ENCODE results near the gene WDR86. TPM values are rescaled to one million over a fixed set of nuclear protein-coding genes. Genes with fewer than 3 reads are reported as not detected.

WDR86 gene
- total and polyA plus RNA-seq, 2 of the 4 experiments (the other 2 are of a cell fraction) = not detected

DNA sequence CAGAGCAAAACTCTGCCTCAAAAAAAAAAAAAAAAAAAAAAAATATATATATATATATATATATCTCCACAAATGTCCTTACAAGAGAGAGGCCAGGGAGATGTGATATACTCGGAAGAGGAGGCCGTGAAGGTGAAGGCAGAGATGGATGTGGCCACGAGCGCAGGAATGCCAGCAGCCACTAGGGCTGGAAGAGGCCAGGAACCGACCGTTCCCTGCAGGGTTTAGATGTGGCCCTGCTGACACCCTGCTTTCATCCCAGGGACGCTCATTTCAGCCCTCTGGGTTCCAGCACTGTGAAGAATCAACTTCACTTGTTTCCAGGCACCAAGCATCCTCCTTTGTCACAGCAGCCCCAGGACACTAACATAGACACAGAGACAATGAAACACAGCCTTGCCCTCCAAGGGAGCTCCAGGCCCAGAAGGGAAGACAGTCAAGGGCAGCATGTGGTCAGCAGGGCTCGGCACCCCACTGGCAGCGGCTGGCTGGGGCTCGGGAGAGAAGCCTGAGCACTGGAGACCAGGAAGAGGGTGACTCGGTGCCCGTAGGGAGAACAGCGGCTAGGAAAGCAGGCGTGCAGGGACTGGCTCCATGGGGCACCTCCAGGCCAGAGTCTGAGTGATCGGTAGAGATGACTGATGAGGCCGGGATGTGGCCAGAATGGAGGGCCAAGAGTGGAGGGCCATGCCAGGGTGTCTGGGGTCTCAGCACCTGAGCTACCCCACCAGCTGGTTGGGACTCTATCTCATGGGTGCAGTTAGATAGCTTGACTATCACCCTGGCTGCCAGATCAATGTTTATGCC is 7.6 kb downstream of the WDR86 start:
- Histone ChIP-seq H4K8ac (ENCODE audit: low read depth in 2 of 2, low read length in 2 of 2) (no peak overlapping the region), H3K4me2 (ENCODE audit: low read depth, low read length) (no peak overlapping the region)

More for the DNA sequence above, 7.6 kb downstream of the WDR86 start:
- dilution Hi-C loops (cut with HindIII; ENCODE audit: low sequenced_read_pairs, unreplicated experiment) = no loop called here
- Histone ChIP-seq H3K79me1 (ENCODE audit: low read depth in 1 of 2, low read length in 2 of 2) (no peaks in the 10 kb centered on the region), H2AK9ac (replicated peaks; ENCODE audit: low read depth, low read length, poor library complexity) (no peak overlapping the region), H3K27me3 (ENCODE audit: control insufficient read depth, insufficient read depth, low read length) (peaks cover 18% of the 10 kb centered on the region), H3K18ac (ENCODE audit: low read depth, low read length) (no peak overlapping the region), H3K27ac (ENCODE audit: insufficient read depth, low read length) (no peak overlapping the region), H2AK5ac (ENCODE audit: low read depth, low read length) (no peak overlapping the region), H2BK5ac (ENCODE audit: low read depth, low read length, poor library complexity, severe bottlenecking) (no peak overlapping the region), H3K9me3 (ENCODE audit: control insufficient read depth, insufficient read depth, low read length) (no peaks in the 10 kb centered on the region), H3K14ac (replicated peaks; ENCODE audit: low read depth, low read length) (no peak overlapping the region), H4K20me1 (ENCODE audit: insufficient read depth, low read length) (no peaks in the 10 kb centered on the region), H3K9ac (ENCODE audit: low read depth, low read length) (no peak overlapping the region), H3K4ac (ENCODE audit: low read depth, low read length) (no peak overlapping the region), H4K5ac (ENCODE audit: low read depth, low read length) (no peak overlapping the region), H3K23ac (ENCODE audit: low read depth, low read length) (no peak overlapping the region), H2BK120ac (ENCODE audit: low read depth, low read length) (no peak overlapping the region), H4K91ac (ENCODE audit: insufficient read depth, low read depth, low read length) (no peak overlapping the region), H3K56ac (ENCODE audit: extremely low read depth, insufficient read depth, low read length) (no peak overlapping the region), H2BK15ac (ENCODE audit: low read depth, low read length) (no peak overlapping the region), H2BK20ac (ENCODE audit: low read depth, low read length) (no peak overlapping the region), H3K9me1 (ENCODE audit: insufficient read depth, low read length) (no peaks in the 10 kb centered on the region), H2AFZ (replicated peaks; ENCODE audit: low read length, poor library complexity) (no peak overlapping the region), H3K36me3 (ENCODE audit: control insufficient read depth, insufficient read depth, low read length) (no peaks in the 10 kb centered on the region), H3K4me3 (ENCODE audit: insufficient read depth, low read depth, low read length) (no peak overlapping the region), H3K4me1 (ENCODE audit: control insufficient read depth, insufficient read depth, low read length) (peaks cover 5% of the 10 kb centered on the region; the same call in 1 of the 2 replicates)
- DNase-seq (no peak), ATAC-seq (ENCODE audit: low read depth) (no peak)
- WGBS, 2 experiments (ENCODE audit: extremely low coverage in 2 of 2, insufficient read length in 1 of 2) = 89% methylated on average over 9 of the region's 16 CpGs; no CpG with 5 or more reads in 1 of the 2 experiments
- CTCF ChIA-PET = interaction anchor here (0.6 kb wide), 1 partner anchor 49 kb away, joined by 4 read pairs; no protein-coding TSS in a partner anchor
- intact Hi-C loops (cut with micrococcal nuclease) = no loop called here
- no TSS peak for BruUV-seq (replicated peaks)
- POLR2A ChIA-PET (ENCODE audit: unreplicated experiment) = no interaction called here
- TF ChIP-seq POLR2A (IDR thresholded peaks at IDR 0.05; ENCODE audit: low read depth, low read length) = no peak
- TF ChIP-seq MAZ (IDR thresholded peaks at IDR 0.05; ENCODE audit: borderline replicate concordance, low read depth, low read length) = no peak
- in situ Hi-C loops (cut with MboI; ENCODE audit: low sequenced_read_pairs) = no loop called here
